Keratinocyte (primary cell): ENCODE results near the gene GRK3. TPM values are rescaled to one million over a fixed set of nuclear protein-coding genes. Genes with fewer than 3 reads are reported as not detected.

ENCODE experiments used
- DNase-seq: peaks from one replicate; pipeline ENCODE4 v3.0.0-alpha.2; 2011; ENCODE audit warnings: low read depth, missing footprints, low spot score
- FAIRE-seq: peaks from 2 replicates; lab custom pipeline; 2011; peaks lifted over from hg19 to GRCh38; lab: Jason Lieb, UNC
- H2AFZ ChIP-seq: 2 replicates; pipeline ENCODE4 v1.6.0; 2012; ENCODE audit warnings: low read length, control low read depth, inconsistent platforms; ENCODE audit not compliant: control insufficient read depth
- H3K27ac ChIP-seq: 2 replicates; pipeline ENCODE4 v1.5.1; 2011; ENCODE audit warnings: low read length; ENCODE audit not compliant: control insufficient read depth, insufficient read depth
- H3K27me3 ChIP-seq: 3 replicates; pipeline ENCODE4 v1.6.0; 2011; ENCODE audit warnings: low read length; ENCODE audit not compliant: control insufficient read depth, insufficient read depth; ENCODE audit errors: extremely low read depth
- H3K36me3 ChIP-seq, 2 experiments: 2 replicates in 1 of 2; 3 replicates in 1 of 2; pipeline ENCODE4 v1.5.1; 2011; ENCODE audit warnings: low read length in 2 of 2, mild to moderate bottlenecking in 1 of 2; ENCODE audit not compliant: control insufficient read depth in 2 of 2, insufficient read depth in 2 of 2; ENCODE audit errors: extremely low read depth in 1 of 2
- H3K4me1 ChIP-seq: 3 replicates; pipeline ENCODE4 v1.5.1; 2011; ENCODE audit warnings: low read length; ENCODE audit not compliant: control insufficient read depth, insufficient read depth; ENCODE audit errors: extremely low read depth
- H3K4me2 ChIP-seq: 3 replicates; pipeline ENCODE4 v1.6.0; 2011; ENCODE audit warnings: low read depth, low read length; ENCODE audit not compliant: control insufficient read depth, insufficient read depth; ENCODE audit errors: extremely low read depth
- H3K4me3 ChIP-seq, 3 experiments: fragments of 200-600 bp in 1 of 3; sonication (generic) in 1 of 3; 2 replicates in 2 of 3; 3 replicates in 1 of 3; pipeline ENCODE4 v1.5.1; 2011 to 2016; ENCODE audit warnings: low read length in 3 of 3, mild to moderate bottlenecking in 3 of 3, control low read depth in 2 of 3, inconsistent platforms in 1 of 3, low read depth in 1 of 3, mixed read lengths in 1 of 3, mixed run types in 1 of 3, moderate library complexity in 1 of 3; ENCODE audit not compliant: control insufficient read depth in 2 of 3, insufficient read depth in 2 of 3; ENCODE audit errors: extremely low read depth in 1 of 3
- H3K79me2 ChIP-seq: 2 replicates; pipeline ENCODE4 v1.6.0; 2012; ENCODE audit warnings: low read length; ENCODE audit not compliant: control insufficient read depth, insufficient read depth
- H3K9ac ChIP-seq: 3 replicates; pipeline ENCODE4 v1.6.0; 2011; ENCODE audit warnings: low read length; ENCODE audit not compliant: control insufficient read depth, insufficient read depth; ENCODE audit errors: extremely low read depth
- H3K9me1 ChIP-seq: 3 replicates; pipeline ENCODE4 v1.6.0; 2011; ENCODE audit warnings: low read length; ENCODE audit not compliant: control insufficient read depth, insufficient read depth; ENCODE audit errors: extremely low read depth
- H3K9me3 ChIP-seq: 2 replicates; pipeline ENCODE4 v1.5.1; 2012; ENCODE audit warnings: low read depth, low read length; ENCODE audit not compliant: control insufficient read depth
- H4K20me1 ChIP-seq: 3 replicates; pipeline ENCODE4 v1.6.0; 2011; ENCODE audit warnings: low read length; ENCODE audit not compliant: control insufficient read depth, insufficient read depth; ENCODE audit errors: extremely low read depth
- CTCF ChIP-seq, 3 experiments: IDR thresholded peaks in 1 of 3; conservative IDR thresholded peaks in 1 of 3; optimal IDR thresholded peaks in 1 of 3; 2 replicates in 2 of 3; 3 replicates in 1 of 3; pipeline versions ENCODE3 to v1.5.1; 2011; ENCODE audit warnings: low read length in 3 of 3, mild to moderate bottlenecking in 3 of 3, moderate library complexity in 2 of 3, control low read depth in 1 of 3, inconsistent platforms in 1 of 3; ENCODE audit not compliant: insufficient read depth in 2 of 3; ENCODE audit errors: extremely low read depth in 1 of 3
- EZH2 ChIP-seq: IDR thresholded peaks from one replicate; pipeline ENCODE4 v1.6.1; 2012; ENCODE audit warnings: inconsistent platforms, mild to moderate bottlenecking, low read length, moderate library complexity
- dilution Hi-C: fragments of 300-500 bp; cut with MboI; formaldehyde crosslinking; loops from one replicate; pipeline ENCODE4 v1.7.0; 2020; ENCODE audit warnings: low sequenced_read_pairs; ENCODE audit not compliant: extremely low pct_ligation_motif_present
- polyA plus RNA-seq, 5 experiments: library from polyadenylated mRNA; depleted of rRNA in 3 of 5; stranded (reverse) in 3 of 5; stranded (forward) in 1 of 5; unstranded in 1 of 5; fragments of >200 nt; gene quantifications; 1 replicate in 1 of 5; 2 replicates in 3 of 5; 3 replicates in 1 of 5; pipeline versions ENCODE4 v1.2.1 to v1.2.3, GENCODE V29; 2011 to 2012; ENCODE audit warnings: missing spikeins in 2 of 5, low read depth in 1 of 5, low replicate concordance in 1 of 5

GRK3 gene
- polyA plus RNA-seq, 1 donor (not counting 4 experiments of a cell fraction or from before 2014, with no cell fraction given), result 8.1 TPM

- H3K27me3 ChIP-seq, result no peaks in the 10 kb centered on the region
- TF ChIP-seq EZH2, result no peak
- no peak for TF ChIP-seq CTCF (optimal IDR thresholded peaks at IDR 0.05 in 1 of 3, IDR thresholded peaks at IDR 0.05 in 1 of 3, conservative IDR thresholded peaks at IDR 0.05 in 1 of 3; ENCODE audit: extremely low read depth in 1 of 3, insufficient read depth in 2 of 3, low read length in 3 of 3)
- no peaks in the 10 kb centered on the region for H3K36me3 ChIP-seq
- no peak overlapping the region for H3K27ac ChIP-seq
- H3K9me1 ChIP-seq, result no peaks in the 10 kb centered on the region
- H3K4me1 ChIP-seq, result no peaks in the 10 kb centered on the region
- FAIRE-seq, result no peak
- DNase-seq, result no peak
- no peak overlapping the region for H3K4me2 ChIP-seq
- H4K20me1 ChIP-seq, result no peaks in the 10 kb centered on the region
- H3K4me3 ChIP-seq, result no peak overlapping the region
- no peak overlapping the region for H2AFZ ChIP-seq
- no peaks in the 10 kb centered on the region for H3K79me2 ChIP-seq
- dilution Hi-C loops, result no loop called here
- H3K9me3 ChIP-seq, result no peaks in the 10 kb centered on the region
- no peak overlapping the region for H3K9ac ChIP-seq
Observed at GRCh38 chr22:25673713-25674112, 109.2 kb downstream of the GRK3 start.

GRCh38 chr22:25677631-25678030 lies 113.2 kb downstream of the GRK3 start:
- Histone ChIP-seq H3K9ac (no peak overlapping the region), H3K36me3 (peaks cover 0 to 2% of the 10 kb centered on the region in 2 experiments), H3K4me2 (no peak overlapping the region), H2AFZ (no peak overlapping the region), H3K4me3 (no peak overlapping the region), H4K20me1 (no peaks in the 10 kb centered on the region), H3K27me3 (no peaks in the 10 kb centered on the region), H3K4me1 (no peaks in the 10 kb centered on the region), H3K27ac (no peak overlapping the region), H3K79me2 (no peaks in the 10 kb centered on the region), H3K9me3 (no peaks in the 10 kb centered on the region), H3K9me1 (no peaks in the 10 kb centered on the region)
- dilution Hi-C loops, result no loop called here
- DNase-seq, result no peak
- no peak for FAIRE-seq
- no peak for TF ChIP-seq EZH2
- no peak for TF ChIP-seq CTCF (optimal IDR thresholded peaks at IDR 0.05 in 1 of 3, IDR thresholded peaks at IDR 0.05 in 1 of 3, conservative IDR thresholded peaks at IDR 0.05 in 1 of 3; ENCODE audit: extremely low read depth in 1 of 3, insufficient read depth in 2 of 3, low read length in 3 of 3)
